Mammary epithelial cell (primary cell): ENCODE data around the gene PSMC3IP.

Experiments
- EZH2 ChIP-seq: IDR thresholded peaks from 2 replicates; pipeline ENCODE4 v1.6.1; 2012; ENCODE audit warnings: low read length, inconsistent platforms, borderline replicate concordance
- TF ChIP-seq, protein P1 (sequence below), 2 donors: IDR thresholded peaks in 1 of 2; conservative IDR thresholded peaks in 1 of 2; 2 replicates each; pipeline ENCODE4 v1.5.1; 2011 to 2012; ENCODE audit warnings: inconsistent platforms in 2 of 2, low read length in 2 of 2, mild to moderate bottlenecking in 2 of 2, control low read depth in 1 of 2, low read depth in 1 of 2; ENCODE audit not compliant: insufficient read depth in 1 of 2; ENCODE audit errors: extremely low read depth in 1 of 2

DNA sequence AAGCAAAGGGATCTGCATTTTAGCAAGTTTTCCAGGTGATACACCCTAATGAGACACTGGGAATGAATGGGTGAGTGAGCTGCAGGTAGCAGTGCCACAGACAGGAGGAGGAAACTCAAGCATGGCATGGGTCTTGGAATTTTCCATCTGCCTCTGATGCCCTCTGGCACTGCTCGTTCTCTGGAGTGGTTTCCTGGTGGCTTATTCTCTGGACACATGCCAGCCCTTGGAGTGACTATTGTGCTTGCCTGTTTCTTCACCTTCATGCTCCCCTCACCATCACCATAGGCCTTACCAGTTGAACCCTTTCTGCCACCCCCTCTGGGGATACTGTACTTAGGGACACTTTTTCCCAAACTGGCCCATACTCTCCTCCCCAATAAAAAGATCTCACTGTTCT lies 14.0 kb downstream of the PSMC3IP start:
- TF ChIP-seq, protein P1, sequence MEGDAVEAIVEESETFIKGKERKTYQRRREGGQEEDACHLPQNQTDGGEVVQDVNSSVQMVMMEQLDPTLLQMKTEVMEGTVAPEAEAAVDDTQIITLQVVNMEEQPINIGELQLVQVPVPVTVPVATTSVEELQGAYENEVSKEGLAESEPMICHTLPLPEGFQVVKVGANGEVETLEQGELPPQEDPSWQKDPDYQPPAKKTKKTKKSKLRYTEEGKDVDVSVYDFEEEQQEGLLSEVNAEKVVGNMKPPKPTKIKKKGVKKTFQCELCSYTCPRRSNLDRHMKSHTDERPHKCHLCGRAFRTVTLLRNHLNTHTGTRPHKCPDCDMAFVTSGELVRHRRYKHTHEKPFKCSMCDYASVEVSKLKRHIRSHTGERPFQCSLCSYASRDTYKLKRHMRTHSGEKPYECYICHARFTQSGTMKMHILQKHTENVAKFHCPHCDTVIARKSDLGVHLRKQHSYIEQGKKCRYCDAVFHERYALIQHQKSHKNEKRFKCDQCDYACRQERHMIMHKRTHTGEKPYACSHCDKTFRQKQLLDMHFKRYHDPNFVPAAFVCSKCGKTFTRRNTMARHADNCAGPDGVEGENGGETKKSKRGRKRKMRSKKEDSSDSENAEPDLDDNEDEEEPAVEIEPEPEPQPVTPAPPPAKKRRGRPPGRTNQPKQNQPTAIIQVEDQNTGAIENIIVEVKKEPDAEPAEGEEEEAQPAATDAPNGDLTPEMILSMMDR (conservative IDR thresholded peaks at IDR 0.05 in 1 of 2, IDR thresholded peaks at IDR 0.05 in 1 of 2; ENCODE audit: extremely low read depth in 1 of 2, insufficient read depth in 1 of 2, low read depth in 1 of 2, low read length in 2 of 2): no peak
- no peak for TF ChIP-seq EZH2
